ENCODE measurements around the gene MTHFSD. TPM values are rescaled to one million over a fixed set of nuclear protein-coding genes. Genes with fewer than 3 reads are reported as not detected.

MTHFSD gene
- total and polyA plus RNA-seq, 12 donors = 7.6 to 22.2 (median 17.6) TPM

- H3K4me1 ChIP-seq (replicated peaks in 1 of 2) = no peaks in the 10 kb centered on the region
Observed at GRCh38 chr16:86575754-86576557, 20.9 kb upstream of the MTHFSD start.

DNA sequence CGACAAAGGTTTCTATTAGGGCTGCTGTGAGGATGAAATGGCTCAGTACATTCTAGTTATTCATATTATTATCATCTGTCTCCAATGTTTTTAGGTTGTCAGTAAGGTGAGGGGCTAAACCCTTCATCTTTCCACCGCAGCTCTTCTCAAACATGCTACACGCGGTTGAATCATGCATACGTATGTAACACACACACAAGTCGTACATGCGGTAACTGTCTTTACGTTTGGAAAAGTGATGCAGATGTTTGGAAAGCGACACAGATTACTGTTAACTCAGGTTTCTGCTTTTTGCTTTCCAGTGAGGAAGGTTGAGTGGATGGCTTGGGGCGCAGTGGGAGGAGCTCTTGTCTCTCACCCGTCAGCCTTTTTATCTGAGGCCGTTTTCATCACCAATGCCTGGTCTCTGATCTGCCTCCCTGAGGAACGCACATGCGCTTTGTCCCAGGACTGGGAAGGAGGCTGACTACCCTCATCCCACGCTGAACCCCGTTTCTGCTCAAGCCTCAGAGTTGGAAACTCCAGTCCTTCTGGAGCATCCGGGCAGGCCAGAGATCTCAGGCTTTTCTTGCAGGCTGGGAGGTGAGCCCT lies 20.2 kb upstream of the MTHFSD start:
- Histone ChIP-seq H3K27me3 (peaks cover 64% of the 10 kb centered on the region), H3K36me3 (replicated peaks in 1 of 2) (no peaks in the 10 kb centered on the region)

More at GRCh38 chr16:86575754-86576557, 20.9 kb upstream of the MTHFSD start:
- DNase-seq = peak in 6 of 7 donors; percentile 63 to 81 (median 65)
- intact Hi-C loops (cut with DNase I) = no loop called here
- Histone ChIP-seq H3K4me3 (peak overlapping the region in 1 of 4 donors; percentile 37), H3K36me3 (replicated peaks in 1 of 2) (no peaks in the 10 kb centered on the region), H3K9me3 (replicated peaks in 1 of 3) (no peaks in the 10 kb centered on the region), H3K27me3 (peaks cover 62% of the 10 kb centered on the region), H3K27ac (peak overlapping the region in 2 of 5 donors; percentile 70 to 78)
- WGBS, 4 donors = 1 to 2% (median 1%) methylated on average over 37 to 54 of the region's 54 CpGs
- TF ChIP-seq POLR2A (IDR thresholded peaks at IDR 0.05) (no peak), CTCF (IDR thresholded peaks at IDR 0.05) (peak in 5 of 6 experiments; percentile 13 to 40 (median 34))

GRCh38 chr16:86574646-86575045 lies 19.6 kb upstream of the MTHFSD start:
- no peak for TF ChIP-seq POLR2A (IDR thresholded peaks at IDR 0.05)
- no peak for TF ChIP-seq CTCF (IDR thresholded peaks at IDR 0.05)
- no peaks in the 10 kb centered on the region for H3K36me3 ChIP-seq (replicated peaks in 1 of 2)
- peaks cover 64% of the 10 kb centered on the region for H3K27me3 ChIP-seq
- H3K4me1 ChIP-seq (replicated peaks in 1 of 2) = no peaks in the 10 kb centered on the region
- intact Hi-C loops (cut with DNase I) = loop anchor here in 1 of 2 donors (5.0 kb wide), 1 partner anchor 483 kb away; no protein-coding TSS in a partner anchor
- H3K27ac ChIP-seq = peak overlapping the region in 2 of 5 donors; percentile 47 to 67
- WGBS, 4 donors = 24 to 67% (median 53%) methylated on average over 4 of the region's 4 CpGs
- no peak for DNase-seq
- H3K4me3 ChIP-seq = no peak overlapping the region
- H3K9me3 ChIP-seq (replicated peaks in 1 of 3) = no peaks in the 10 kb centered on the region

More for the DNA sequence above, 20.2 kb upstream of the MTHFSD start:
- H3K27ac ChIP-seq = peak overlapping the region in 2 of 5 donors; percentile 47 to 67
- no peak for TF ChIP-seq POLR2A (IDR thresholded peaks at IDR 0.05)
- no peak for TF ChIP-seq CTCF (IDR thresholded peaks at IDR 0.05)
- no peaks in the 10 kb centered on the region for H3K9me3 ChIP-seq (replicated peaks in 1 of 3)
- intact Hi-C loops (cut with DNase I) = no loop called here
- H3K4me1 ChIP-seq (replicated peaks in 1 of 2) = no peaks in the 10 kb centered on the region
- DNase-seq = no peak
- peak overlapping the region in 1 of 4 donors; percentile 31 for H3K4me3 ChIP-seq
- 48 to 55% (median 53%) methylated on average over 17 of the region's 17 CpGs for WGBS, 4 donors
